ENCODE data around the gene TXNRD2. TPM values are rescaled to one million over a fixed set of nuclear protein-coding genes. Genes with fewer than 3 reads are reported as not detected.

The TXNRD2 gene
- total and polyA plus RNA-seq, 10 of the 15 experiments (the other 5 are each of a cell fraction or from before 2014, with no cell fraction given): 1.6 to 26.0 (median 13.9) TPM

- TF ChIP-seq, protein P1, sequence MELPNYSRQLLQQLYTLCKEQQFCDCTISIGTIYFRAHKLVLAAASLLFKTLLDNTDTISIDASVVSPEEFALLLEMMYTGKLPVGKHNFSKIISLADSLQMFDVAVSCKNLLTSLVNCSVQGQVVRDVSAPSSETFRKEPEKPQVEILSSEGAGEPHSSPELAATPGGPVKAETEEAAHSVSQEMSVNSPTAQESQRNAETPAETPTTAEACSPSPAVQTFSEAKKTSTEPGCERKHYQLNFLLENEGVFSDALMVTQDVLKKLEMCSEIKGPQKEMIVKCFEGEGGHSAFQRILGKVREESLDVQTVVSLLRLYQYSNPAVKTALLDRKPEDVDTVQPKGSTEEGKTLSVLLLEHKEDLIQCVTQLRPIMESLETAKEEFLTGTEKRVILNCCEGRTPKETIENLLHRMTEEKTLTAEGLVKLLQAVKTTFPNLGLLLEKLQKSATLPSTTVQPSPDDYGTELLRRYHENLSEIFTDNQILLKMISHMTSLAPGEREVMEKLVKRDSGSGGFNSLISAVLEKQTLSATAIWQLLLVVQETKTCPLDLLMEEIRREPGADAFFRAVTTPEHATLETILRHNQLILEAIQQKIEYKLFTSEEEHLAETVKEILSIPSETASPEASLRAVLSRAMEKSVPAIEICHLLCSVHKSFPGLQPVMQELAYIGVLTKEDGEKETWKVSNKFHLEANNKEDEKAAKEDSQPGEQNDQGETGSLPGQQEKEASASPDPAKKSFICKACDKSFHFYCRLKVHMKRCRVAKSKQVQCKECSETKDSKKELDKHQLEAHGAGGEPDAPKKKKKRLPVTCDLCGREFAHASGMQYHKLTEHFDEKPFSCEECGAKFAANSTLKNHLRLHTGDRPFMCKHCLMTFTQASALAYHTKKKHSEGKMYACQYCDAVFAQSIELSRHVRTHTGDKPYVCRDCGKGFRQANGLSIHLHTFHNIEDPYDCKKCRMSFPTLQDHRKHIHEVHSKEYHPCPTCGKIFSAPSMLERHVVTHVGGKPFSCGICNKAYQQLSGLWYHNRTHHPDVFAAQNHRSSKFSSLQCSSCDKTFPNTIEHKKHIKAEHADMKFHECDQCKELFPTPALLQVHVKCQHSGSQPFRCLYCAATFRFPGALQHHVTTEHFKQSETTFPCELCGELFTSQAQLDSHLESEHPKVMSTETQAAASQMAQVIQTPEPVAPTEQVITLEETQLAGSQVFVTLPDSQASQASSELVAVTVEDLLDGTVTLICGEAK (IDR thresholded peaks at IDR 0.05; ENCODE audit: borderline replicate concordance): no peak
- TF ChIP-seq RBBP5 (conservative IDR thresholded peaks at IDR 0.05) (no peak), YBX1 (IDR thresholded peaks at IDR 0.05) (no peak), EGR1 (IDR thresholded peaks at IDR 0.05; ENCODE audit: borderline replicate concordance in 1 of 2, low read depth in 2 of 2, low read length in 2 of 2) (no peak)
Observed at GRCh38 chr22:19882446-19883381, 58.9 kb downstream of the TXNRD2 start (continued).

DNA sequence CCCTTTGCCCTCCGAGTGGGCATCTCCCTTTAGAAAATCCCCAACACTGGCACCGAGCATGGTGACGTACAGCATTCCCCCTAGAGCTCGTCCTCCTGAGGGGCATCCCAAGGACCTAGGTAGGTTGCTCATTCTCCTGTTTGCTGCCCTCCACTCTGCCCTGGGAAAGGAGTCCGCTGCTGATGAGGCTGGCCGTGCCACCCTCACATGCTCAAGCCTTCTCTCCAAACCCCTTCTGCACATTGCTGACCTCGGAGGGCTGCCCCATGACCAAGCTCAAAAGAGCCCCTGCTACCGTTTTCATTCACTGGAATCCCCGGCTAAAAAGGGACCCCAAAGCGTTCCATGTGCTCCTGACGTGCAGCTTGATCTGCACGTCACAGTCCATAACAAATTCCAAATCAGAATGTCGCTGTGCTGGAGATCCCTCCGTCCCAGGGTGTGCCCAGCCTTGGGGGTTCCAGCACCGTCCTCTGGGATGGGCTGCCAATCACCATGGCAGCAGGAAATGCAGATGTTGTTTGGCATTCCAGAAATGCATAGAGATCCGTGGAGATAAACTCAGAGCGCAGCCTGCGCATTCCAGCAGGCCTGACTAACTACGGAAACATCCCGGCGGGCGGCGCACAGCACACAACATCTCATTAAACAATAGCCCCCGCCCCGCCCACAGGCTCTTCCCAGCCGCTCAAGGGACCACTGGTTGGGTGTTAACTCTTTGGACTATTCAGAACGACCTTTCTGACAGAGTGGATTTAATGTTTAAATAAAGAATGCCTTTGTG is 60.6 kb downstream of the TXNRD2 start:
- in situ Hi-C loops (cut with MboI) (no loop called here), intact Hi-C loops (cut with micrococcal nuclease; ENCODE audit: unreplicated experiment) (no loop called here)
- SMC1A ChIA-PET (ENCODE audit: uncharacterized antibody, unreplicated experiment): no interaction called here
- H3K27ac ChIP-seq (ENCODE audit: control insufficient read depth, insufficient read depth): no peak overlapping the region
- H3K79me2 ChIP-seq (ENCODE audit: control insufficient read depth, insufficient read depth, low read length): no peaks in the 10 kb centered on the region
- no peak overlapping the region for H3K4me3 ChIP-seq
- no peak for TF ChIP-seq NRF1 (conservative IDR thresholded peaks at IDR 0.05; ENCODE audit: low read depth, low read length)
- no peak for TF ChIP-seq PML (IDR thresholded peaks at IDR 0.05; ENCODE audit: low read length)
- no peak for TF ChIP-seq MEF2B (IDR thresholded peaks at IDR 0.05; ENCODE audit: partially characterized antibody, poor library complexity, severe bottlenecking)
- TF ChIP-seq ESRRA (IDR thresholded peaks at IDR 0.05; ENCODE audit: low read length): no peak
- no peak for TF ChIP-seq ZBED1 (IDR thresholded peaks at IDR 0.05; ENCODE audit: borderline replicate concordance)
- no peak for TF ChIP-seq SREBF1 (IDR thresholded peaks at IDR 0.05; ENCODE audit: low read length)
- TF ChIP-seq ASH2L (IDR thresholded peaks at IDR 0.05; ENCODE audit: borderline replicate concordance, low read depth): no peak
- TF ChIP-seq BHLHE40 (IDR thresholded peaks at IDR 0.05; ENCODE audit: borderline replicate concordance in 1 of 2, low read depth in 2 of 2, low read length in 1 of 2): no peak
- no peaks in the 10 kb centered on the region for H3K9me3 ChIP-seq (replicated peaks; ENCODE audit: control insufficient read depth, insufficient read depth, low read length)
- CTCF ChIA-PET: no interaction called here
- RAD21 ChIA-PET (ENCODE audit: unreplicated experiment): no interaction called here
- WGBS (ENCODE audit: insufficient coverage, insufficient replicate concordance, low lambda C conversion rate, missing lambda C conversion rate): 73% methylated on average over 27 of the region's 27 CpGs
- POLR2A ChIA-PET: no interaction called here
- no TSS peak for BruUV-seq (replicated peaks)
- ATAC-seq: no peak
- no peaks in the 10 kb centered on the region for H4K20me1 ChIP-seq (ENCODE audit: control insufficient read depth, insufficient read depth)
- DNase-seq (ENCODE audit: low read depth, low spot score): no peak
- H3K27me3 ChIP-seq (replicated peaks in 1 of 2; ENCODE audit: control insufficient read depth in 2 of 2, insufficient read depth in 2 of 2, low read length in 1 of 2): no peaks in the 10 kb centered on the region
- no peak for FAIRE-seq
- no peak overlapping the region for H3K9ac ChIP-seq (ENCODE audit: control insufficient read depth, insufficient read depth, low read length)
- H3K36me3 ChIP-seq (ENCODE audit: control insufficient read depth in 2 of 2, insufficient read depth in 2 of 2, low read length in 1 of 2): no peaks in the 10 kb centered on the region
- H3K4me1 ChIP-seq (ENCODE audit: control insufficient read depth, insufficient read depth, low read length): no peaks in the 10 kb centered on the region
- H2AFZ ChIP-seq (ENCODE audit: control insufficient read depth, low read depth, low read length): no peak overlapping the region
- no peak overlapping the region for H3K4me2 ChIP-seq (ENCODE audit: control insufficient read depth, insufficient read depth)
